Prostate gland (tissue), 2 donors: ENCODE data around the gene NRXN3. TPM values are rescaled to one million over a fixed set of nuclear protein-coding genes. Genes with fewer than 3 reads are reported as not detected.

Experiments used
- DNase-seq: peaks from one replicate; pipeline ENCODE4 v3.0.0-alpha.2; 2019; ENCODE audit warnings: low spot score
- H3K27ac ChIP-seq, 2 donors: fragments of 200-600 bp; sonication (generic); 2 replicates each; pipeline ENCODE4 v1.5.1; 2017 to 2019
- H3K27me3 ChIP-seq: fragments of 200-600 bp; sonication (generic); replicated peaks from 2 replicates; pipeline ENCODE4 v1.5.1; 2019; ENCODE audit not compliant: insufficient read depth
- H3K36me3 ChIP-seq, 2 donors: fragments of 200-600 bp; sonication (generic); 1 replicate in 1 of 2; 2 replicates in 1 of 2; pipeline versions ENCODE4 v1.5.1 to v1.8.1; 2017 to 2019
- H3K4me1 ChIP-seq: fragments of 200-600 bp; sonication (generic); replicated peaks from 2 replicates; pipeline ENCODE4 v1.5.1; 2019
- H3K4me3 ChIP-seq, 2 donors: fragments of 200-600 bp; sonication (generic); 2 replicates each; pipeline ENCODE4 v1.5.1; 2017 to 2019
- H3K9me3 ChIP-seq: fragments of 200-600 bp; sonication (generic); 2 replicates; pipeline ENCODE4 v1.5.1; 2017
- CTCF ChIP-seq, 4 experiments: fragments of 200-600 bp in 2 of 4; fragments of 450-650 bp in 2 of 4; sonication (generic) in 2 of 4; IDR thresholded peaks; 1 replicate in 3 of 4; 2 replicates in 1 of 4; pipeline ENCODE4 v1.5.1; 2016 to 2019; ENCODE audit warnings: antibody characterized with exemption in 4 of 4, mild to moderate bottlenecking in 2 of 4, moderate library complexity in 2 of 4
- POLR2A ChIP-seq: fragments of 450-650 bp; IDR thresholded peaks from one replicate; pipeline ENCODE4 v1.6.1; 2016; ENCODE audit warnings: antibody characterized with exemption, mild to moderate bottlenecking
- POLR2AphosphoS5 ChIP-seq: sonication (generic); formaldehyde crosslinking; IDR thresholded peaks from one replicate; pipeline ENCODE4 v1.6.1; 2017; ENCODE audit warnings: antibody characterized with exemption
- WGBS: methylation state at CpG from one replicate; pipeline ENCODE4 v1.1.5; 2018; 5-methylcytosine and 5-hydroxymethylcytosine counted together
- intact Hi-C: fragments of 100-400 bp; cut with DNase I; formaldehyde crosslinking; loops from one replicate; pipeline ENCODE4 v1.14.2; 2022
- total RNA-seq, 2 donors: library from RNA; depleted of rRNA; stranded (reverse); fragments of >200 nt; gene quantifications; one replicate each; pipeline ENCODE4 v1.1.0, GENCODE V29; 2016

Gene NRXN3
- total RNA-seq, 2 donors from 2014 or later, result 6.6 to 8.2 TPM

GRCh38 chr14:79021766-79022165, 851.6 kb downstream of the NRXN3 start:
- WGBS, result 40% methylated on average over 1 of the region's 1 CpG
- H3K27me3 ChIP-seq, result no peaks in the 10 kb centered on the region

DNA sequence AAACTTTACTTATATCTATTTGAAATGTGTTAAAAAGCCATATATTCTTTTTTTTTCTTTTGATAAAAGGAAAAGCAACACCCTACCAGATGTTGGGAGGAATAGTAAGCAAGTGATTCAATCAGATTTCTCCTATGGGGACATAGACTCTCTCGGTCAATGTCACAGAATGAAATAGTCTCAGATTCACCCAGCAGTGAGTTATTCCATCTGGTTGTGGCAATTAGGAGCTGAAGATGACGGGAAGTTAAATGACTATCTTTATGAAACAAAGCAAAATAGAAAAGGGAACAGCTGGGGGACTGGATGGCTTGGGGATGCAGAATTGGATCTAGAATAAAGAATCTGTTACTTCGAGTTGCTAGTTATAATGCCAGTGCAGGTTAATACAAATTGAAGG, 857.0 kb downstream of the NRXN3 start:
- Histone ChIP-seq H3K4me1 (no peaks in the 10 kb centered on the region), H3K27me3 (no peaks in the 10 kb centered on the region), H3K36me3 (no peaks in the 10 kb centered on the region), H3K4me3 (no peak overlapping the region), H3K9me3 (no peaks in the 10 kb centered on the region), H3K27ac (no peak overlapping the region)
- TF ChIP-seq CTCF (IDR thresholded peaks at IDR 0.05) (no peak), POLR2AphosphoS5 (no peak), POLR2A (no peak)
- 70% methylated on average over 3 of the region's 3 CpGs for WGBS
- intact Hi-C loops, result no loop called here
- no peak for DNase-seq

More at GRCh38 chr14:79021766-79022165, 851.6 kb downstream of the NRXN3 start:
- TF ChIP-seq CTCF (IDR thresholded peaks at IDR 0.05) (no peak), POLR2AphosphoS5 (no peak), POLR2A (no peak)
- Histone ChIP-seq H3K4me1 (no peaks in the 10 kb centered on the region), H3K36me3 (no peaks in the 10 kb centered on the region), H3K4me3 (no peak overlapping the region), H3K9me3 (no peaks in the 10 kb centered on the region), H3K27ac (no peak overlapping the region)
- DNase-seq, result no peak
- intact Hi-C loops, result no loop called here

GRCh38 chr14:79028281-79028680, 858.1 kb downstream of the NRXN3 start:
- Histone ChIP-seq H3K4me1 (no peaks in the 10 kb centered on the region), H3K4me3 (no peak overlapping the region), H3K27ac (no peak overlapping the region), H3K9me3 (no peaks in the 10 kb centered on the region), H3K27me3 (no peaks in the 10 kb centered on the region), H3K36me3 (no peaks in the 10 kb centered on the region)
- WGBS, result 71% methylated on average over 3 of the region's 3 CpGs
- intact Hi-C loops, result no loop called here
- TF ChIP-seq CTCF (IDR thresholded peaks at IDR 0.05), result no peak
- no peak for TF ChIP-seq POLR2AphosphoS5
- no peak for TF ChIP-seq POLR2A
- no peak for DNase-seq

DNA sequence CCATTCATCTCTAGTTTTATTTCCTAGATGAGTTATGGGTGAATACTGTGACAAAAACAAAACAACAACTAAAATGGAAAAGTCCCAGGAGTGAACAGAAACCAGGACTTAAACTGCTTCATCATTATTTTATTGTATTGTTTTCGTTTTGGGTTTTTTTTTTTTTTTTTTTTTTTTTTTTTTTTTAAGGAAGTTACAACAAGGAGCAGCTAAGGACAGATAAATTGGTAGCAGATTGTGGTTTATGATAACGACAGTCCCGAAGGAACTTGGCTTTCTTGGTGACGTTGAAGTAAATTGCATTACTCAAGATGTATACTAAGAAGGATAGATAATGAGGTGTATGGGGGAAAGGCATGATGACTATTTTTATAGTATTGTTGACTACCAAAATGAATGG, 866.3 kb downstream of the NRXN3 start:
- H3K9me3 ChIP-seq, result no peaks in the 10 kb centered on the region
- no peak for DNase-seq
- no peak overlapping the region for H3K4me3 ChIP-seq
- intact Hi-C loops, result no loop called here
- no peaks in the 10 kb centered on the region for H3K36me3 ChIP-seq
- TF ChIP-seq POLR2A (no peak), CTCF (IDR thresholded peaks at IDR 0.05) (no peak), POLR2AphosphoS5 (no peak)
- no peak overlapping the region for H3K27ac ChIP-seq
- WGBS, result 64% methylated on average over 4 of the region's 4 CpGs
- H3K27me3 ChIP-seq, result no peaks in the 10 kb centered on the region
- H3K4me1 ChIP-seq, result no peaks in the 10 kb centered on the region

- no peak for DNase-seq
- Histone ChIP-seq H3K27ac (no peak overlapping the region), H3K36me3 (no peaks in the 10 kb centered on the region), H3K4me1 (no peaks in the 10 kb centered on the region), H3K9me3 (no peaks in the 10 kb centered on the region), H3K4me3 (no peak overlapping the region), H3K27me3 (no peaks in the 10 kb centered on the region)
- 73% methylated on average over 3 of the region's 3 CpGs for WGBS
- intact Hi-C loops, result no loop called here
- TF ChIP-seq POLR2AphosphoS5, result no peak
- TF ChIP-seq POLR2A, result no peak
- TF ChIP-seq CTCF (IDR thresholded peaks at IDR 0.05), result no peak
These were observed 866.9 kb downstream of the NRXN3 start for GRCh38 chr14:79037106-79037505.
